Heart right ventricle (tissue), 16 donors: Measurements from ENCODE around the gene GALNT12. TPM values are rescaled to one million over a fixed set of nuclear protein-coding genes. Genes with fewer than 3 reads are reported as not detected.

Source experiments
- ATAC-seq, 8 donors: fragments of 200-7000 bp; cut with Tn5 transposase; one replicate each; pipeline ENCODE4 v1.9.1; 2020; ENCODE audit warnings: mild to moderate bottlenecking in 8 of 8, moderate library complexity in 8 of 8, moderate number of reproducible peaks in 1 of 8
- DNase-seq, 2 donors: peaks; one replicate each; pipeline ENCODE4 v3.0.0-alpha.2; 2020
- H3K27ac ChIP-seq, 10 donors: fragments of 200-600 bp; sonication (generic) in 2 of 10; one replicate each; pipeline versions ENCODE4 v1.5.0 to v1.8.0; 2020 to 2022; ENCODE audit warnings: mild to moderate bottlenecking in 3 of 10
- H3K27me3 ChIP-seq, 7 donors: fragments of 200-600 bp; one replicate each; pipeline ENCODE4 v1.8.0; 2021 to 2022; ENCODE audit warnings: mild to moderate bottlenecking in 2 of 7
- H3K36me3 ChIP-seq, 9 donors: fragments of 200-600 bp; sonication (generic) in 1 of 9; one replicate each; pipeline versions ENCODE4 v1.5.0 to v1.8.0; 2020 to 2022; ENCODE audit warnings: mild to moderate bottlenecking in 2 of 9
- H3K4me1 ChIP-seq, 9 donors: fragments of 200-600 bp; sonication (generic) in 1 of 9; one replicate each; pipeline versions ENCODE4 v1.5.0 to v1.8.0; 2020 to 2022; ENCODE audit warnings: mild to moderate bottlenecking in 4 of 9
- H3K4me3 ChIP-seq, 10 donors: fragments of 200-600 bp; sonication (generic) in 2 of 10; one replicate each; pipeline versions ENCODE4 v1.5.0 to v1.8.0; 2020 to 2022; ENCODE audit warnings: mild to moderate bottlenecking in 7 of 10, moderate library complexity in 2 of 10
- H3K9me3 ChIP-seq, 11 donors: fragments of 200-600 bp in 10 of 11; sonication (generic) in 2 of 11; one replicate each; pipeline versions ENCODE4 v1.5.0 to v1.8.0; 2013 to 2022; ENCODE audit warnings: mild to moderate bottlenecking in 2 of 11, control low read depth in 1 of 11, moderate library complexity in 1 of 11
- WGBS, 2 donors: extraction: QIAGEN DNeasy Blood & Tissue Kit; methylation state at CpG; one replicate each; pipeline ENCODE4 v1.1.7; 2013; ENCODE audit warnings: inconsistent platforms in 1 of 2; 5-methylcytosine and 5-hydroxymethylcytosine counted together
- intact Hi-C, 10 donors: fragments of 100-400 bp; cut with DNase I; formaldehyde crosslinking; loops; one replicate each; pipeline versions ENCODE4 v1.11.1 to v1.14.2; 2022
- polyA plus RNA-seq, 2 donors: library from polyadenylated mRNA; stranded (reverse); fragments of 200-250 nt; gene quantifications; one replicate each; pipeline ENCODE4 v1.2.3, GENCODE V29; 2013
- total RNA-seq, 10 donors: library from RNA; stranded (reverse); fragmentation: NEBNext Ultra II Directional in 3 of 10; extraction: Animal tissue kit (Norgen Biotek cat#: 25700) in 3 of 10; gene quantifications; one replicate each; pipeline versions ENCODE4 v1.2.1 to v1.2.4, GENCODE V29; 2021 to 2023
- TF ChIP-seq, protein P1 (sequence below), 9 donors: fragments of 200-600 bp; sonication (generic) in 2 of 9; IDR thresholded peaks; one replicate each; pipeline versions ENCODE4 v1.5.0 to v1.8.0; 2021 to 2022; ENCODE audit warnings: antibody characterized with exemption in 9 of 9, mild to moderate bottlenecking in 5 of 9, moderate library complexity in 1 of 9
- donor health status: Arrhythmogenic right ventricular cardiomyopathy.
- donor health status: ischemic (EF 13 %, LVEDD 7.1; RV severe dilation, severe dysfunction).
- donor health status: healthy with polysubstance abuse.
- donor health status: DM: no; HTN: yes; CAD: no.
- donor health status: DM: no; HTN: no; CAD: no.
- donor health status: ischemic (EF 25% LVEDD 6.9; RV normal size, moderate dysfunction).
- donor health status: ischemic (EF 25% LVEDD 5.7; RV mildly dilated, moderate dysfunction).
- donor health status: healthy.
- donor health status: DM: yes; HTN: yes; CAD: no.
- donor health status: Ischemic cardiomyopathy.
- donor health status: ischemic (EF 35%, LVEDD 5.7; RV mildly dilated, moderate dysfunction).
- donor health status: nonischemic (EF 11% LVEDD 7.7; RV severe dilation, severe dysfunction).
- donor health status: DM: yes; HTN: yes; CAD: no.
- donor health status: PGD.
- donor health status: ischemic (EF 29% LVEDD 5.4; RV normal size, mild dysfunction).
- donor health status: nonischemic (EF 23%, LVEDD 6.1; RV moderate dilation, normal function).

The GALNT12 gene
- total and polyA plus RNA-seq, 12 donors, result 0.25 to 1.3 (median 0.53) TPM

DNA sequence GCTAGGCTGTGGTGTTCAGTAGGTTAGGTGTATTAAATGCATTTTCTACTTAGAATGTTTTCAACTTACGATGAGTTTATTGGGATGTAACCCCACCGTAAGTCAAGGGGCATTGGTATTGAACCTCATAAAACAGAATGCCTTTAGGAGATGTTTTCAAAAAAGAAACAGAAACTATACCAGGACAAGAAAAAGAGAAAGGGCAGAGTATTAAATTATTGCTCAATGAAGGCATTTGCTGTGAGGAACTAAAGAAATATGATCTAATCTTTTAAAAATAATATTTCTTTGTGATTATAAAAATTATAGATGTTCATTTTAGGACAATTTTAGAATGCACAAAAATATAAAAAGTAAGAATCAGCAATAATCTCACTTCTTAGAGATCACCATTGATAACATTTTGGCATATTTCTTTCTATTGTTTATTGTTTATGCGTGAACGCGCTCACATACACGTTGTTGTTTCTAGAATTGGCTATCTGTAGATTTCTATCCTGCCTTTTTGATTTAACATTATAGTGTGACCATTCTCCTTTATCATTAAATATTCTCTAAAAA lies 8.0 kb downstream of the GALNT12 start:
- intact Hi-C loops, result no loop called here
- DNase-seq (no peak), ATAC-seq (no peak)
- Histone ChIP-seq H3K9me3 (peaks cover 0 to 6% (median 0%) of the 10 kb centered on the region in 11 donors), H3K27me3 (peaks cover 0 to 3% (median 0%) of the 10 kb centered on the region in 7 donors), H3K36me3 (no peaks in the 10 kb centered on the region), H3K27ac (no peak overlapping the region), H3K4me3 (no peak overlapping the region), H3K4me1 (peaks cover 0 to 7% (median 0%) of the 10 kb centered on the region in 9 donors)
- TF ChIP-seq, protein P1, sequence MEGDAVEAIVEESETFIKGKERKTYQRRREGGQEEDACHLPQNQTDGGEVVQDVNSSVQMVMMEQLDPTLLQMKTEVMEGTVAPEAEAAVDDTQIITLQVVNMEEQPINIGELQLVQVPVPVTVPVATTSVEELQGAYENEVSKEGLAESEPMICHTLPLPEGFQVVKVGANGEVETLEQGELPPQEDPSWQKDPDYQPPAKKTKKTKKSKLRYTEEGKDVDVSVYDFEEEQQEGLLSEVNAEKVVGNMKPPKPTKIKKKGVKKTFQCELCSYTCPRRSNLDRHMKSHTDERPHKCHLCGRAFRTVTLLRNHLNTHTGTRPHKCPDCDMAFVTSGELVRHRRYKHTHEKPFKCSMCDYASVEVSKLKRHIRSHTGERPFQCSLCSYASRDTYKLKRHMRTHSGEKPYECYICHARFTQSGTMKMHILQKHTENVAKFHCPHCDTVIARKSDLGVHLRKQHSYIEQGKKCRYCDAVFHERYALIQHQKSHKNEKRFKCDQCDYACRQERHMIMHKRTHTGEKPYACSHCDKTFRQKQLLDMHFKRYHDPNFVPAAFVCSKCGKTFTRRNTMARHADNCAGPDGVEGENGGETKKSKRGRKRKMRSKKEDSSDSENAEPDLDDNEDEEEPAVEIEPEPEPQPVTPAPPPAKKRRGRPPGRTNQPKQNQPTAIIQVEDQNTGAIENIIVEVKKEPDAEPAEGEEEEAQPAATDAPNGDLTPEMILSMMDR (IDR thresholded peaks at IDR 0.05), result no peak
- 80 to 85% methylated on average over 6 of the region's 6 CpGs for whole genome bisulfite sequencing, 2 donors

DNA sequence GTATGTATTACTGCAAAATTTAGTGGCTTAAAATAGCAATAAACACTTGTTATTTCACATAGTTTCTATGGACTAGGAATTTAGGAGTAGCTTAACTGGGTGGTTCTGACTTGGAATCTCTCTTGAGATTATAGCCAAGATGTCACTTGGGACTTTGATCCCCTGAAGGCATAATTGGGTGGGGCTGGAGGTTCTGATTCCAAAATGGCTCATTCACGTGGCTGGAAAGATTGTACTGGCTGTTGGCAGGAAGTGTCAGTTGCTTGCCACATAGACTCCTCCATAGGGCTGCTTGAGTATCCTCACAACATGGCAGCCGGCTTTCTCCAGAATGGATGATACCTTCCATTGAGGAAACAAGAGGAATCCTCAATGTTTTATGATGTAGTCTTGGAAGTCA lies 11.3 kb downstream of the GALNT12 start:
- Histone ChIP-seq H3K4me3 (no peak overlapping the region), H3K27me3 (no peaks in the 10 kb centered on the region), H3K4me1 (no peaks in the 10 kb centered on the region), H3K36me3 (no peaks in the 10 kb centered on the region), H3K9me3 (peaks cover 0 to 6% (median 0%) of the 10 kb centered on the region in 11 donors), H3K27ac (no peak overlapping the region)
- no peak for ATAC-seq
- TF ChIP-seq, protein P1 (IDR thresholded peaks at IDR 0.05), result no peak
- intact Hi-C loops, result no loop called here
- 83 to 85% methylated on average over 2 of the region's 2 CpGs for WGBS, 2 donors
- DNase-seq, result no peak

DNA sequence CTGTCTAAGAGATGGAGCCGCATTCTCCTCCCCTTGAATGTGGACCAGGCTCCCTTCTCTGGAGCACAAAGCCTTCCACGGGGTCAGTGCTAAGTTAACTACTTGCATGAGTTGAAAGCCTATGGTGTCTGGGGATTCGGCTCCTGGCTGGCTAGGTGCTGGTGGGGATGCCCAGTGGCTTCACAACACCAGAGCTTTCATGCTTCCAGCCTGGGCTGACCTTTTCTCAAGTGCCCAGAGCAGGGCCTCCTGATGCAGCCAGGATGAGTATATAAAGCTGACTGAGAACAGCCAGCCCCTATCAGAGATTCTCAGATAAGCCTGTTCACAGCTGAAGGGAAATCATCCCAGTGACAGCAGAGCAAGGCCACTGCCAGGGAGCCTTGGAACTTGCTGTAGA lies 11.8 kb downstream of the GALNT12 start:
- Histone ChIP-seq H3K4me1 (no peaks in the 10 kb centered on the region), H3K9me3 (peaks cover 0 to 8% (median 0%) of the 10 kb centered on the region in 11 donors), H3K36me3 (no peaks in the 10 kb centered on the region), H3K4me3 (no peak overlapping the region), H3K27me3 (no peaks in the 10 kb centered on the region), H3K27ac (no peak overlapping the region)
- ATAC-seq (no peak), DNase-seq (no peak)
- TF ChIP-seq, protein P1 (IDR thresholded peaks at IDR 0.05), result no peak
- intact Hi-C loops, result no loop called here
- WGBS, 2 donors, result 88 to 89% methylated on average over 3 of the region's 3 CpGs

DNA sequence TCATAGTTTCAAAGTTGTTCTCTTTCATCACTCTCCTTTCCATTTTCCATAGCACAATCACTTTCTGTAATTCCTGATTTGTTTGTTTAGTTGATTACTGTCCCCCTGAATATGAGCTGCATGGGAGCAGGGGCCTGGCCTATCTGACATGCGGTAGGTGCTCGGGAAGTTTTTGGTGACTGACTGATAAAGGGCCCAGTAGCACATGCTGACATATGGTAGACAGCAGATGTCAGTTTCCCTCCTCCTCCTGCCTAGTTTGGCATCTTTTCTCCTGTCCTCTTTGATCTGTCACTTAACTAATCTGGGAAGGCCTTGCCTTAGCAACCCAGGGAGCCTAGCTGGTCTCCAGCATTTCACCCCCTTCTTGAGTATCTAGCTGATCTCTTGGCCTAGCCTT lies 14.4 kb downstream of the GALNT12 start:
- ATAC-seq (no peak), DNase-seq (no peak)
- WGBS, 2 donors, result 65 to 80% methylated on average over 2 of the region's 2 CpGs
- intact Hi-C loops, result no loop called here
- Histone ChIP-seq H3K27ac (no peak overlapping the region), H3K27me3 (no peaks in the 10 kb centered on the region), H3K4me3 (no peak overlapping the region), H3K4me1 (no peaks in the 10 kb centered on the region), H3K36me3 (no peaks in the 10 kb centered on the region), H3K9me3 (peaks cover 0 to 10% (median 0%) of the 10 kb centered on the region in 11 donors)
- TF ChIP-seq, protein P1 (IDR thresholded peaks at IDR 0.05), result no peak
